ENCODE data around the gene ZNF441.

DNA sequence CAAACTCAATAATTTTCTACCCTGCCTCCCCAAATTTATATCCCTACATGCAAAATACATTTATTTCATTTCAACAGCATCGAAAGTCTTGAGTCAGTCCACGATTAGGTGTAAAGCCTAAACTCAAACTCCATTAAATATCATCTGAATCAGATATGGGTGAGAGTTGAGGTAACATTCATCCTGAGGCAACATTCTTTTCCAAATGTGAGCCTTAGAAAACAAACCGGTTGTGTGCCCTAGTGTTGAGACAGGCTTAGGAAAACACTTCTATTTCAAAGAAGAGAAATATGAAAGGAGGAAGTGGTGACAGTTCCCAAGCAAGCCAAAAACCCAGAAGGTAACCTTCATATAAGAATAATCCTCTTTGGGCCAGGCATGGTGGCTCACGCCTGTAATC lies 12.1 kb upstream of the ZNF441 start:
- TF ChIP-seq, protein P1, sequence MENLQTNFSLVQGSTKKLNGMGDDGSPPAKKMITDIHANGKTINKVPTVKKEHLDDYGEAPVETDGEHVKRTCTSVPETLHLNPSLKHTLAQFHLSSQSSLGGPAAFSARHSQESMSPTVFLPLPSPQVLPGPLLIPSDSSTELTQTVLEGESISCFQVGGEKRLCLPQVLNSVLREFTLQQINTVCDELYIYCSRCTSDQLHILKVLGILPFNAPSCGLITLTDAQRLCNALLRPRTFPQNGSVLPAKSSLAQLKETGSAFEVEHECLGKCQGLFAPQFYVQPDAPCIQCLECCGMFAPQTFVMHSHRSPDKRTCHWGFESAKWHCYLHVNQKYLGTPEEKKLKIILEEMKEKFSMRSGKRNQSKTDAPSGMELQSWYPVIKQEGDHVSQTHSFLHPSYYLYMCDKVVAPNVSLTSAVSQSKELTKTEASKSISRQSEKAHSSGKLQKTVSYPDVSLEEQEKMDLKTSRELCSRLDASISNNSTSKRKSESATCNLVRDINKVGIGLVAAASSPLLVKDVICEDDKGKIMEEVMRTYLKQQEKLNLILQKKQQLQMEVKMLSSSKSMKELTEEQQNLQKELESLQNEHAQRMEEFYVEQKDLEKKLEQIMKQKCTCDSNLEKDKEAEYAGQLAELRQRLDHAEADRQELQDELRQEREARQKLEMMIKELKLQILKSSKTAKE (IDR thresholded peaks at IDR 0.05; ENCODE audit: low read depth, poor library complexity, severe bottlenecking): no peak
- TF ChIP-seq BRCA1 (IDR thresholded peaks at IDR 0.05; ENCODE audit: low read depth, low read length) (no peak), HCFC1 (IDR thresholded peaks at IDR 0.05; ENCODE audit: low read length) (no peak), SPI1 (IDR thresholded peaks at IDR 0.05; ENCODE audit: borderline replicate concordance, insufficient read depth, low read depth, low read length) (no peak), EZH2 (IDR thresholded peaks at IDR 0.05; ENCODE audit: borderline replicate concordance, control insufficient read depth, low read depth, low read length) (no peak), POLR2A (IDR thresholded peaks at IDR 0.05; ENCODE audit: low read depth, low read length) (no peak), RAD21 (IDR thresholded peaks at IDR 0.05; ENCODE audit: insufficient read depth, low read depth, low read length) (no peak), MTA3 (IDR thresholded peaks at IDR 0.05; ENCODE audit: borderline replicate concordance, low read length) (no peak), NRF1 (conservative IDR thresholded peaks at IDR 0.05; ENCODE audit: low read depth, low read length) (no peak), SMC3 (IDR thresholded peaks at IDR 0.05; ENCODE audit: borderline replicate concordance, low read length) (no peak)
- TF ChIP-seq, protein P2, sequence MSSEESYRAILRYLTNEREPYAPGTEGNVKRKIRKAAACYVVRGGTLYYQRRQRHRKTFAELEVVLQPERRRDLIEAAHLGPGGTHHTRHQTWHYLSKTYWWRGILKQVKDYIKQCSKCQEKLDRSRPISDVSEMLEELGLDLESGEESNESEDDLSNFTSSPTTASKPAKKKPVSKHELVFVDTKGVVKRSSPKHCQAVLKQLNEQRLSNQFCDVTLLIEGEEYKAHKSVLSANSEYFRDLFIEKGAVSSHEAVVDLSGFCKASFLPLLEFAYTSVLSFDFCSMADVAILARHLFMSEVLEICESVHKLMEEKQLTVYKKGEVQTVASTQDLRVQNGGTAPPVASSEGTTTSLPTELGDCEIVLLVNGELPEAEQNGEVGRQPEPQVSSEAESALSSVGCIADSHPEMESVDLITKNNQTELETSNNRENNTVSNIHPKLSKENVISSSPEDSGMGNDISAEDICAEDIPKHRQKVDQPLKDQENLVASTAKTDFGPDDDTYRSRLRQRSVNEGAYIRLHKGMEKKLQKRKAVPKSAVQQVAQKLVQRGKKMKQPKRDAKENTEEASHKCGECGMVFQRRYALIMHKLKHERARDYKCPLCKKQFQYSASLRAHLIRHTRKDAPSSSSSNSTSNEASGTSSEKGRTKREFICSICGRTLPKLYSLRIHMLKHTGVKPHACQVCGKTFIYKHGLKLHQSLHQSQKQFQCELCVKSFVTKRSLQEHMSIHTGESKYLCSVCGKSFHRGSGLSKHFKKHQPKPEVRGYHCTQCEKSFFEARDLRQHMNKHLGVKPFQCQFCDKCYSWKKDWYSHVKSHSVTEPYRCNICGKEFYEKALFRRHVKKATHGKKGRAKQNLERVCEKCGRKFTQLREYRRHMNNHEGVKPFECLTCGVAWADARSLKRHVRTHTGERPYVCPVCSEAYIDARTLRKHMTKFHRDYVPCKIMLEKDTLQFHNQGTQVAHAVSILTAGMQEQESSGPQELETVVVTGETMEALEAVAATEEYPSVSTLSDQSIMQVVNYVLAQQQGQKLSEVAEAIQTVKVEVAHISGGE (CRISPR knock-in tag; IDR thresholded peaks at IDR 0.05): no peak
- TF ChIP-seq, protein P3, sequence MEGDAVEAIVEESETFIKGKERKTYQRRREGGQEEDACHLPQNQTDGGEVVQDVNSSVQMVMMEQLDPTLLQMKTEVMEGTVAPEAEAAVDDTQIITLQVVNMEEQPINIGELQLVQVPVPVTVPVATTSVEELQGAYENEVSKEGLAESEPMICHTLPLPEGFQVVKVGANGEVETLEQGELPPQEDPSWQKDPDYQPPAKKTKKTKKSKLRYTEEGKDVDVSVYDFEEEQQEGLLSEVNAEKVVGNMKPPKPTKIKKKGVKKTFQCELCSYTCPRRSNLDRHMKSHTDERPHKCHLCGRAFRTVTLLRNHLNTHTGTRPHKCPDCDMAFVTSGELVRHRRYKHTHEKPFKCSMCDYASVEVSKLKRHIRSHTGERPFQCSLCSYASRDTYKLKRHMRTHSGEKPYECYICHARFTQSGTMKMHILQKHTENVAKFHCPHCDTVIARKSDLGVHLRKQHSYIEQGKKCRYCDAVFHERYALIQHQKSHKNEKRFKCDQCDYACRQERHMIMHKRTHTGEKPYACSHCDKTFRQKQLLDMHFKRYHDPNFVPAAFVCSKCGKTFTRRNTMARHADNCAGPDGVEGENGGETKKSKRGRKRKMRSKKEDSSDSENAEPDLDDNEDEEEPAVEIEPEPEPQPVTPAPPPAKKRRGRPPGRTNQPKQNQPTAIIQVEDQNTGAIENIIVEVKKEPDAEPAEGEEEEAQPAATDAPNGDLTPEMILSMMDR (IDR thresholded peaks at IDR 0.05 in 2 of 3, conservative IDR thresholded peaks at IDR 0.05 in 1 of 3; ENCODE audit: control insufficient read depth in 2 of 3, extremely low read depth in 1 of 3, insufficient read depth in 1 of 3, low read depth in 3 of 3, low read length in 3 of 3): no peak
- TF ChIP-seq, protein P4, sequence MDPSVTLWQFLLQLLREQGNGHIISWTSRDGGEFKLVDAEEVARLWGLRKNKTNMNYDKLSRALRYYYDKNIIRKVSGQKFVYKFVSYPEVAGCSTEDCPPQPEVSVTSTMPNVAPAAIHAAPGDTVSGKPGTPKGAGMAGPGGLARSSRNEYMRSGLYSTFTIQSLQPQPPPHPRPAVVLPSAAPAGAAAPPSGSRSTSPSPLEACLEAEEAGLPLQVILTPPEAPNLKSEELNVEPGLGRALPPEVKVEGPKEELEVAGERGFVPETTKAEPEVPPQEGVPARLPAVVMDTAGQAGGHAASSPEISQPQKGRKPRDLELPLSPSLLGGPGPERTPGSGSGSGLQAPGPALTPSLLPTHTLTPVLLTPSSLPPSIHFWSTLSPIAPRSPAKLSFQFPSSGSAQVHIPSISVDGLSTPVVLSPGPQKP (IDR thresholded peaks at IDR 0.05; ENCODE audit: low read depth, low read length): no peak
- TF ChIP-seq, protein P5, sequence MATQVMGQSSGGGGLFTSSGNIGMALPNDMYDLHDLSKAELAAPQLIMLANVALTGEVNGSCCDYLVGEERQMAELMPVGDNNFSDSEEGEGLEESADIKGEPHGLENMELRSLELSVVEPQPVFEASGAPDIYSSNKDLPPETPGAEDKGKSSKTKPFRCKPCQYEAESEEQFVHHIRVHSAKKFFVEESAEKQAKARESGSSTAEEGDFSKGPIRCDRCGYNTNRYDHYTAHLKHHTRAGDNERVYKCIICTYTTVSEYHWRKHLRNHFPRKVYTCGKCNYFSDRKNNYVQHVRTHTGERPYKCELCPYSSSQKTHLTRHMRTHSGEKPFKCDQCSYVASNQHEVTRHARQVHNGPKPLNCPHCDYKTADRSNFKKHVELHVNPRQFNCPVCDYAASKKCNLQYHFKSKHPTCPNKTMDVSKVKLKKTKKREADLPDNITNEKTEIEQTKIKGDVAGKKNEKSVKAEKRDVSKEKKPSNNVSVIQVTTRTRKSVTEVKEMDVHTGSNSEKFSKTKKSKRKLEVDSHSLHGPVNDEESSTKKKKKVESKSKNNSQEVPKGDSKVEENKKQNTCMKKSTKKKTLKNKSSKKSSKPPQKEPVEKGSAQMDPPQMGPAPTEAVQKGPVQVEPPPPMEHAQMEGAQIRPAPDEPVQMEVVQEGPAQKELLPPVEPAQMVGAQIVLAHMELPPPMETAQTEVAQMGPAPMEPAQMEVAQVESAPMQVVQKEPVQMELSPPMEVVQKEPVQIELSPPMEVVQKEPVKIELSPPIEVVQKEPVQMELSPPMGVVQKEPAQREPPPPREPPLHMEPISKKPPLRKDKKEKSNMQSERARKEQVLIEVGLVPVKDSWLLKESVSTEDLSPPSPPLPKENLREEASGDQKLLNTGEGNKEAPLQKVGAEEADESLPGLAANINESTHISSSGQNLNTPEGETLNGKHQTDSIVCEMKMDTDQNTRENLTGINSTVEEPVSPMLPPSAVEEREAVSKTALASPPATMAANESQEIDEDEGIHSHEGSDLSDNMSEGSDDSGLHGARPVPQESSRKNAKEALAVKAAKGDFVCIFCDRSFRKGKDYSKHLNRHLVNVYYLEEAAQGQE (IDR thresholded peaks at IDR 0.05; ENCODE audit: low read depth, low read length): no peak
